Osteoblast (primary cell): ENCODE results near the gene BICD2. TPM values are rescaled to one million over a fixed set of nuclear protein-coding genes. Genes with fewer than 3 reads are reported as not detected.

Source experiments
- DNase-seq: peaks from one replicate; pipeline ENCODE4 v3.0.0; 2011; ENCODE audit warnings: low spot score, mixed read lengths; ENCODE audit not compliant: insufficient read length; ENCODE audit errors: missing footprints
- H2AFZ ChIP-seq: 2 replicates; pipeline ENCODE4 v1.6.0; 2011; ENCODE audit warnings: mild to moderate bottlenecking, low read length
- H3K27ac ChIP-seq: 2 replicates; pipeline ENCODE4 v1.5.1; 2011; ENCODE audit warnings: mild to moderate bottlenecking, low read depth, low read length, moderate library complexity
- H3K27me3 ChIP-seq: 2 replicates; pipeline ENCODE4 v1.6.0; 2012; ENCODE audit warnings: mild to moderate bottlenecking, control low read depth, inconsistent platforms, low read length, moderate library complexity; ENCODE audit not compliant: insufficient read depth
- H3K36me3 ChIP-seq: 2 replicates; pipeline ENCODE4 v1.5.1; 2011; ENCODE audit warnings: mild to moderate bottlenecking, low read length, control low read depth, moderate library complexity; ENCODE audit not compliant: insufficient read depth
- H3K4me1 ChIP-seq: 2 replicates; pipeline ENCODE4 v1.5.1; 2011; ENCODE audit warnings: mild to moderate bottlenecking, low read length, control low read depth, moderate library complexity; ENCODE audit not compliant: insufficient read depth
- H3K4me2 ChIP-seq: 2 replicates; pipeline ENCODE4 v1.6.0; 2011; ENCODE audit warnings: mild to moderate bottlenecking, low read length; ENCODE audit not compliant: insufficient read depth
- H3K4me3 ChIP-seq: fragments of 200-600 bp; sonication (generic); 3 replicates; pipeline ENCODE4 v1.5.1; 2012; ENCODE audit warnings: mild to moderate bottlenecking, low read length, inconsistent platforms; ENCODE audit not compliant: insufficient read depth
- H3K79me2 ChIP-seq: 2 replicates; pipeline ENCODE4 v1.6.0; 2012; ENCODE audit warnings: mild to moderate bottlenecking, low read length, control low read depth, inconsistent platforms; ENCODE audit not compliant: insufficient read depth
- H3K9me3 ChIP-seq: 2 replicates; pipeline ENCODE4 v1.5.1; 2011; ENCODE audit warnings: low read depth, low read length, control low read depth
- H4K20me1 ChIP-seq: 2 replicates; pipeline ENCODE4 v1.6.0; 2012; ENCODE audit warnings: mild to moderate bottlenecking, low read length, control low read depth; ENCODE audit not compliant: insufficient read depth
- total RNA-seq: library from RNA; depleted of rRNA; stranded (reverse); fragments of >200 nt; gene quantifications from 2 replicates; pipeline ENCODE4 v1.2.3, GENCODE V29; 2012
- TF ChIP-seq, protein P1 (sequence below): IDR thresholded peaks from 2 replicates; pipeline ENCODE4 v1.5.1; 2011; ENCODE audit warnings: mild to moderate bottlenecking, low read depth, low read length, moderate library complexity; ENCODE audit errors: extremely low read depth

Gene BICD2
- total RNA-seq, 1 donor, result 31.8 TPM

DNA sequence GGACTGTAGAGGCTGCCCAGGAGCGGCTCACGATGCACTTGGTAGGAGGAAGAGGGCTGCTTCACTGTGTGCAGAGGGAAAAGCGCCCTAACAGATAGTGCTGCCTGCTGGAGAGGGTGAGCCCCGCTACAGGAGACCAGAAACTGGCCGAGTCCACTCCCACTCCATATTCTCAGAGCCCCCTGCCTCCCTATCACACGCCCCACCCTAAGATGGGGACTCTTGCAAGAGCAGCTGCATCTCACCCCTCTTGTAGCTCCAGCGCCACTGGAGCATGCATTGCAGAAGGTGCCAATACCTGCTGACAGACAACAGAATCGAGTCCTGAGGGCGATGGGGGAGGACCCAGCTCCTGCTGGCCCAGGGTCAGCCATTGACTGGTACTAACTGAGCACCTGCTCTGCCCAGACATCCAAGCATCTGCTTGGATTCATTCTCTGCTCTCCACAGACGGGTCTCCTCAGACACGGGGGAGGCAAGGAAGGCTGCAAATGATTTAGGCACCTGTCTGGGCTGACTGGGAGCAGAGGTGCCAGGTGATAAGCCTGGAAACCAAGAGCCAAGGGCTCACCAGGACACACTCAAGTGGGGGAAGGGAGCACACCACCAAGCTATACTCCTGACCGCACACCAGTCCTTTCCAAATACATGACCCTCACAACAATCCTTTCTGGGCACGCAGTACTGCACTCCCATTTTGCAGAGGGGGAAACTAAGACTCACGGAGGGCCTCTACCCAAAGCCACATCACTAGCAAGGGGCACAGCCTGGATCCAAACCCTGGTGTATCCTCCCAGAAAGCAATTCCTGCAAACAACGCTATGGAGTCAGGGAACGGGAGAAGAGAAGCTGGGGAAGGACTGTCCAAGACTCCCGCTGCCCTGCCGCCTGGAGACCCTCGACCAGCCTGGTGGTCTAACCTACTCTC lies 1.6 kb downstream of the BICD2 start:
- peaks cover 14% of the 10 kb centered on the region for H3K4me1 ChIP-seq
- H3K27ac ChIP-seq, result peak overlapping the region; percentile 53
- TF ChIP-seq, protein P1, sequence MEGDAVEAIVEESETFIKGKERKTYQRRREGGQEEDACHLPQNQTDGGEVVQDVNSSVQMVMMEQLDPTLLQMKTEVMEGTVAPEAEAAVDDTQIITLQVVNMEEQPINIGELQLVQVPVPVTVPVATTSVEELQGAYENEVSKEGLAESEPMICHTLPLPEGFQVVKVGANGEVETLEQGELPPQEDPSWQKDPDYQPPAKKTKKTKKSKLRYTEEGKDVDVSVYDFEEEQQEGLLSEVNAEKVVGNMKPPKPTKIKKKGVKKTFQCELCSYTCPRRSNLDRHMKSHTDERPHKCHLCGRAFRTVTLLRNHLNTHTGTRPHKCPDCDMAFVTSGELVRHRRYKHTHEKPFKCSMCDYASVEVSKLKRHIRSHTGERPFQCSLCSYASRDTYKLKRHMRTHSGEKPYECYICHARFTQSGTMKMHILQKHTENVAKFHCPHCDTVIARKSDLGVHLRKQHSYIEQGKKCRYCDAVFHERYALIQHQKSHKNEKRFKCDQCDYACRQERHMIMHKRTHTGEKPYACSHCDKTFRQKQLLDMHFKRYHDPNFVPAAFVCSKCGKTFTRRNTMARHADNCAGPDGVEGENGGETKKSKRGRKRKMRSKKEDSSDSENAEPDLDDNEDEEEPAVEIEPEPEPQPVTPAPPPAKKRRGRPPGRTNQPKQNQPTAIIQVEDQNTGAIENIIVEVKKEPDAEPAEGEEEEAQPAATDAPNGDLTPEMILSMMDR, result no peak
- H3K27me3 ChIP-seq, result no peaks in the 10 kb centered on the region
- H3K4me2 ChIP-seq, result peak overlapping the region; percentile 92
- peak overlapping the region; percentile 78 for H2AFZ ChIP-seq
- peak overlapping the region; percentile 94 for H3K4me3 ChIP-seq
- peaks cover 42% of the 10 kb centered on the region for H4K20me1 ChIP-seq
- no peaks in the 10 kb centered on the region for H3K36me3 ChIP-seq
- peak; percentile 90 for DNase-seq
- H3K79me2 ChIP-seq, result peaks cover 59% of the 10 kb centered on the region
- H3K9me3 ChIP-seq, result no peaks in the 10 kb centered on the region

DNA sequence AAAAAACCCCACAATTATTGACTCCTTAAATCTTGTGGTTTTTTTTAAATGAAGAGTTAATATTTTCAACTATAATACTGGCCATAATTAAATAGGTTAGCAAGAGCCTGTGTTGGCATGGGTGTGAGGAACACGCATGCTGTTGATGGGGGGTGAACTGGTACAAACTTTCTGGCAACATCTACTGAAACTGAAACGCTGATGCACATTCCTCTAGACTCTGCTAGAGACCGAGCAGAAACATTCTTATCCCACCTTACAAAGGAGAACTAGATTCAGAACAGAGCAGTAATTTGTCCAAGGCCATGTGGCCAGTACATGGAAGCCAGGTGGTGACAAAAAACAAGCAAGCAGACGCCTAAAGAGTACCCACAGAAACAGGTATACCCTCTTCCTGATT lies 2.4 kb downstream of the BICD2 start:
- H3K9me3 ChIP-seq, result no peaks in the 10 kb centered on the region
- H3K79me2 ChIP-seq, result peaks cover 65% of the 10 kb centered on the region
- no peaks in the 10 kb centered on the region for H3K27me3 ChIP-seq
- TF ChIP-seq, protein P1, result no peak
- no peak overlapping the region for H3K4me3 ChIP-seq
- H4K20me1 ChIP-seq, result peaks cover 42% of the 10 kb centered on the region
- no peaks in the 10 kb centered on the region for H3K36me3 ChIP-seq
- H3K27ac ChIP-seq, result no peak overlapping the region
- H3K4me1 ChIP-seq, result peaks cover 14% of the 10 kb centered on the region
- H3K4me2 ChIP-seq, result no peak overlapping the region
- no peak overlapping the region for H2AFZ ChIP-seq
- no peak for DNase-seq

DNA sequence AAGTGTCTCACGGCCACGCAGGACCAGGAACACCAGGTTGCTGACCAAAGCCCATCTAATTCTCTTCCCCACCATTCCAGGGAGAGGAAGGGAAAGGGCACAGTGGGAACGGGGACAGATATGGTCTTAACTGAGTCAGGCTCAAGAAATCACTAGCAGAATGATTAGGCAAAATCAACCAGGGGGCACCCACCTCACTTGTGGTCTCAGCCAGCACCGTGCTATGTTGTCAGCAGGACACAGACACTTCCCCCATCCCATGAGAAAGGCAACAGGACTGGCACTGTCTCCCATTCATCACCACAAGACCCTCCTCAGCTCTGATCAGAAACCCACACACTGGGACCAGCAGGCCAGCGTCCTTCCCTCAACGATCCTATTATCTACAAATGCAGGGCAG lies 2.9 kb downstream of the BICD2 start:
- Histone ChIP-seq H3K9me3 (no peaks in the 10 kb centered on the region), H3K4me2 (no peak overlapping the region), H2AFZ (no peak overlapping the region), H3K4me1 (peaks cover 14% of the 10 kb centered on the region), H3K4me3 (no peak overlapping the region), H3K79me2 (peaks cover 70% of the 10 kb centered on the region), H3K27ac (no peak overlapping the region), H4K20me1 (peaks cover 44% of the 10 kb centered on the region), H3K27me3 (no peaks in the 10 kb centered on the region), H3K36me3 (no peaks in the 10 kb centered on the region)
- no peak for DNase-seq
- TF ChIP-seq, protein P1, result no peak

DNA sequence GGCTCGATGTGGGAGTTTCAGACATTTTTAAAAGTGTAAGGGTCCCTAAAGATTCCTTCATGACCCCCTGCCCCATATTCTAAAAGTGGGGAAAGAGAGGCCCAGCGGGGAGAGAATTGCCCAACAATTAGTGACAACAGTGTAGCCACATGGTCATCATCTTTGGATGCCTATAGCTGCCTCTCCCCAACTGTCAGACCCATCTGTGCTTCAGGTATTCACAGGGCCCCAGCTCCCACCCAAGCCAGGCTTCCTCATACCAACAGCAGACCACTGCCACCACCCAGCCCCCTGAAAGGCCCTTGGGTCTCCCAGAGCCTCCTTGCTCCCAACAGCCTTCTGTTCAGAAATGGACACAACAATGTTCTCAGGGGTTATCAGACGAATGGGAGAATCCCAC lies 4.1 kb downstream of the BICD2 start:
- TF ChIP-seq, protein P1, result no peak
- peaks cover 10% of the 10 kb centered on the region for H3K4me1 ChIP-seq
- no peaks in the 10 kb centered on the region for H3K36me3 ChIP-seq
- H3K9me3 ChIP-seq, result no peaks in the 10 kb centered on the region
- no peaks in the 10 kb centered on the region for H3K27me3 ChIP-seq
- peak; percentile 89 for DNase-seq
- H3K4me3 ChIP-seq, result no peak overlapping the region
- peaks cover 49% of the 10 kb centered on the region for H4K20me1 ChIP-seq
- no peak overlapping the region for H2AFZ ChIP-seq
- H3K79me2 ChIP-seq, result peaks cover 79% of the 10 kb centered on the region
- H3K4me2 ChIP-seq, result no peak overlapping the region
- H3K27ac ChIP-seq, result no peak overlapping the region
